Endometrial microvascular endothelial cells (primary cell): ENCODE results near the gene PLEKHJ1. TPM values are rescaled to one million over a fixed set of nuclear protein-coding genes. Genes with fewer than 3 reads are reported as not detected.

Experiments
- in situ Hi-C: cut with HindIII; loops from 2 replicates; pipeline ENCODE4 v1.10.0; 2017; ENCODE audit warnings: low sequenced_read_pairs, low pct_unique_long_range_greater_than_20kb; ENCODE audit errors: inconsistent ontology term
- total RNA-seq: library from RNA; depleted of rRNA; stranded (reverse); fragments of >200 nt; gene quantifications from one replicate; pipeline ENCODE4 v1.2.3, GENCODE V29; 2015; ENCODE audit errors: inconsistent ontology term

Gene PLEKHJ1
- total RNA-seq, 1 donor from 2014 or later: 118 TPM

DNA sequence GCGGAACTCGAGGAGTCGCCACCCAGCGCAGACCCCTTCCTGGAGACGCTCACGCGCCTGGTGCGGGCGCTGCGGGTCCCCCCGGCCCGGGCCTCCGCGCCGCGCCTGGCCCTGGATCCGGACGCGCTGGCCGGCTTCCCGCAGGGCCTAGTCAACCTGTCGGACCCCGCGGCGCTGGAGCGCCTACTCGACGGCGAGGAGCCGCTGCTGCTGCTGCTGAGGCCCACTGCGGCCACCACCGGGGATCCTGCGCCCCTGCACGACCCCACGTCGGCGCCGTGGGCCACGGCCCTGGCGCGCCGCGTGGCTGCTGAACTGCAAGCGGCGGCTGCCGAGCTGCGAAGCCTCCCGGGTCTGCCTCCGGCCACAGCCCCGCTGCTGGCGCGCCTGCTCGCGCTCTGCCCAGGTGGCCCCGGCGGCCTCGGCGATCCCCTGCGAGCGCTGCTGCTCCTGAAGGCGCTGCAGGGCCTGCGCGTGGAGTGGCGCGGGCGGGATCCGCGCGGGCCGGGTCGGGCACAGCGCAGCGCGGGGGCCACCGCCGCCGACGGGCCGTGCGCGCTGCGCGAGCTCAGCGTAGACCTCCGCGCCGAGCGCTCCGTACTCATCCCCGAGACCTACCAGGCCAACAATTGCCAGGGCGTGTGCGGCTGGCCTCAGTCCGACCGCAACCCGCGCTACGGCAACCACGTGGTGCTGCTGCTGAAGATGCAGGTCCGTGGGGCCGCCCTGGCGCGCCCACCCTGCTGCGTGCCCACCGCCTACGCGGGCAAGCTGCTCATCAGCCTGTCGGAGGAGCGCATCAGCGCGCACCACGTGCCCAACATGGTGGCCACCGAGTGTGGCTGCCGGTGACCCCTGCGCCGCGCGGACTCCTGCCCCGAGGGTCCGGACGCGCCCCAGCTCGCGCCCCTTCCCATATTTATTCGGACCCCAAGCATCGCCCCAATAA, 15.3 kb upstream of the PLEKHJ1 start:
- in situ Hi-C loops: no loop called here

DNA sequence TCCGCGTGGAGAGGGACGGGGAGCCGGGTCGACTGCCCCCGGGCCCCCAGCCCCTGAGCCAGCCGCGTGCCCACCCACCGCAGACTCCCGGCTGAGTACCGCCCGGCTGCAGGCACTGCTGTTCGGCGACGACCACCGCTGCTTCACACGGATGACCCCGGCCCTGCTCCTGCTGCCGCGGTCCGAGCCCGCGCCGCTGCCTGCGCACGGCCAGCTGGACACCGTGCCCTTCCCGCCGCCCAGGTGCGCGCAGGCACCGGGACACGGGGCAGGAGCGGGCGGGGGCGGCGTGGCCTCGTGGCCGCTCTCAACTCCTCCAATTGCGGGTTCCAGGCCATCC, 14.6 kb upstream of the PLEKHJ1 start:
- in situ Hi-C loops: no loop called here

DNA sequence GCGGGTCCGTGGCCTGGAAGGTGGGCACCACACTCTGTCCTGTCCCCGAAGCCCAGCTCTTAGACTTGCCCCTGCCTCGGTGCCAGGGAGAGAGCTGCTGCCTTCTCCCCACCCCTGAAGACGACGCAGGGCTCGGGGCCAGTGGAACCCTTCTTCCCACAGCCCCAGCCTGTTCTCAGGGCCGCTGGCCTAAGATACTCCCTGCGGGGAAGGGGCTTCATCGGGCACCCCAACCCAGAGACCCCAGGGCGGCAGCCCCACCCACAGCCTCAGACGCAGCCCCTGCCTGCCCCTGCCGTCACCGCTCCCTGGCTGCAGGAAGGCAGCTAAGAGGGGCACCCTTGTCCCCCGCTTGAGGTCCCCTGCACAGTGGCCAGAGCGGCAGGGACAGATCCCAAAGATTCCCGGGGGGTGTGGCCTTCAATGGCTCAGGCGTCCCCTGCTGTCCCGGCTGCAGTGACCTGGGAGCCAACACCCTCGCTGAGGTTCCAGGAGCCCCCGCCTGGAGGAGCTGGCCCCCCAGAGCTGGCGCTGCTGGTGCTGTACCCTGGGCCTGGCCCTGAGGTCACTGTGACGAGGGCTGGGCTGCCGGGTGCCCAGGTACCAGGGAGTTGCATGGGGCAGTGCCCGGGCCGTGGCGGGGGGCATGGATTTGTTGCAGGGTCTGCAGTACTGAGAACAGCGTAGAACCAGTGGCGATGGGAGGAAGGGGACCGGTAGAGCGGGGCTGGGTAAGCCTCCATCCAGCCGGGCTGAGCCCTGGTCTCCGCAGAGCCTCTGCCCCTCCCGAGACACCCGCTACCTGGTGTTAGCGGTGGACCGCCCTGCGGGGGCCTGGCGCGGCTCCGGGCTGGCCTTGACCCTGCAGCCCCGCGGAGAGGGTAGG, 14.0 kb upstream of the PLEKHJ1 start:
- in situ Hi-C loops: no loop called here

GRCh38 chr19:2249010-2249866, 13.1 kb upstream of the PLEKHJ1 start, which contains the start of gene AMH:
Gene AMH (plus strand): TSS chr19:2249323. CDS start chr19:2249333, 10 bp downstream.
- in situ Hi-C loops: no loop called here

- in situ Hi-C loops: no loop called here
Measured at GRCh38 chr19:2248136-2249009, 12.2 kb upstream of the PLEKHJ1 start.

- in situ Hi-C loops: no loop called here
Measured at GRCh38 chr19:2247433-2248101, 11.4 kb upstream of the PLEKHJ1 start.

DNA sequence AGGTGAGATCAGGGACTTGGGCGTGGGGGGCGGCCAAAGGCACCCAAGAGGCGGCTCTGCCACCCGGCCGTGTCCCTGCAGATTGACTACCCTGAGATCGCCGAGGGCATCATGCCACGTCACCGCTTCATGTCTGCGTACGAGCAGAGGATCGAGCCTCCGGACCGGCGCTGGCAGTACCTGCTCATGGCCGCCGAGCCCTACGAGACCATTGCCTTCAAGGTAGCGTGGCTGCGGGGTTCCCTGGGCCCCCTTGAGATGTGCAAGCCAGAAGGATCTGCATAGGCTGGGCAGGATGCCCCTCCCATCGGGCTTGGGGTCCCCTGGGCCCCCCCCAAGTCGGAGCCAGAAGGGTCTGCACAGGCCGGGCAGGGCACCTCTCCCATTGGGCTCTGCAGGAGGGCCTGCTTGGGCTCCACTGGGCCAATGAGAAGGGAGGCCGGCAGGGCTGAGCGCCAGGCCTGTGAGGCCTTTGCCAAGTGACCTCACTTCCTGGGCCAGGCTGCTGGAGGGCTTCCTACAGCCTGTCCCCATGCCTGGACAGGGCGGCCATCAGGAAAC, 10.8 kb upstream of the PLEKHJ1 start:
- in situ Hi-C loops: no loop called here

DNA sequence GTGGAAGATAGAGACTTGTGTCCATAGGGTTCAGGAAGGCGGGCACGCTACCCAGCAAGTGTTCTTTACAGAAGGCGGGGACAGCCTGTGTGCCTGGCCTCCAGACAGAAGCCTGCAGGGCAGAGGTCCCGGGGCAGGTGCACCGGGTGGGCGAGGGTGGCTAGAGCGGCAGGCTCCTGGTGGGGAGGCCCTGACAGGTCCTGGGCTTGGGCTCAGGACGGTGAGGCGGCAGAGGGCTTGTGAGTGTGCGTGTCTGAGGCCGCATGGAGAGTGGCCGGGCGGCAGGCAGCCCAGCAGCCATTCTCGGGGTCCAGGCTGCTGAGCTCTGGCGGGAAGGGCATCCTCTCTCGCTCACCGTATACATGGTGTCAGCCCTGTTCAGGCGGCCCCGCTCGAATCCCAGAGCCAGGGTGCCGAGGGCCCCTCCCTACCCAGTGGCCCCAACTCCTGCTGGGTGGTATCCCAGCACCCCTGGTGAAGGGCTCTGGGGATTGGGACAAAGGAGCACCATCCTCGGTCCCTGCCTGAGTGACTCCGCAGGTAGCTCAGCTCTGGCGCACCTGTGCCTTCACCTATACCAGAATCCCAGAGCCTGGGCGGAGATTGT, 10.0 kb upstream of the PLEKHJ1 start:
- in situ Hi-C loops: no loop called here

GRCh38 chr19:2245273-2245672, 9.1 kb upstream of the PLEKHJ1 start:
- in situ Hi-C loops: no loop called here

- in situ Hi-C loops: no loop called here
Measured at GRCh38 chr19:2244486-2244885, 8.4 kb upstream of the PLEKHJ1 start.

DNA sequence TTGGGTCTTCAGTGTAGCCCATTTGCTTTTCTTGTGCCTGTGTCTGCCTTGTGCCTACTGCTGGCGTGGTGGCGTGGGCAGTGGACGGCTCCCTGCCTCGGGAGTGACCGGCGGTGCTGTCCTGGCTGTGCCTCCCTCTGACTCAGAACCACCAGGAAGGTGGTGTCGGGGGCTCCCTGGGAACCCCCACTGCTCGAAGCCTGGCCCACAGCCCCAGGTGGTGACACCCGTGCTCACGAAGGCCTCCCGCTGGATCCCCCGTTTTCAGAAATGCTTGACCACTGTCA, 7.9 kb upstream of the PLEKHJ1 start:
- in situ Hi-C loops: no loop called here

DNA sequence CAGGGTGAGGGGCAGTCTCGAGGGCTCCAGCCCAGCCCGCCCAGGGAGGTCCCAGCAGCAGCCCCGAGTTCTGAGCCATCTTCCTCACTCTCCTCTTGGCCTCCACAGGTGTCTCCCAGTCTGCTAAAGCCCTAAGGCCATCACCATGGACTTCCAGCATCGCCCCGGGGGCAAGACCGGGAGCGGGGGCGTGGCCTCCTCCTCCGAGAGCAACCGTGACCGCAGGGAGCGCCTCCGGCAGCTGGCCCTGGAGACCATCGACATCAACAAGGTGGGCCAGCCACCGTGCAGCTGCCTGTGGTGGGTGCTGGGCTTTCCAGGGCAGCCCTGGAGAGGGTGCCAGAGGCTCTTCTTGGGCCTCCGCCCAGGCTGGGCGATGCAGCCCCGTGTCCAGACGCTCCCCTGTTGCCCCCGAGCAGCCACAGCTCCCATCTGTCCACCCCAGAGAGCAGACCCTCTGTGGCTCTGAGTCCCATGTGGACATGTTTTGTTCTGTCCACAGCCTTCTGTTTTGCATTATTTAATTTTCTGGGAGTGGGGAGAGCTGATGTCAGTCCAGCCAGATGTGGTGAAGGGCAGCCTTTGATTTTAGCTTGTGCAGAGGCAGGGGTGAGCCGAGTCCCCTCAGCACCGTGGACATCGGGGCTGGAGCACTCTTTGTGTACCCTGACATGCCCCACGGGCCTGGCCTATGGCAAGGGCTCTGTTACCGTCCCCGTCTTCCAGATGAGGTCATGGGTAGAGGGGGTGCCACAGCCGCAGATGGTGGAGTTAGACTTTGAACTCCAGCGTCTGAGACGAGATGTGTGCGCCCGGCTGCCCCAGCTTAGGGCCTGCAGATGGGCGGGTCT, 7.4 kb upstream of the PLEKHJ1 start:
- in situ Hi-C loops: no loop called here

- in situ Hi-C loops: no loop called here
Measured at GRCh38 chr19:2242816-2243215, 6.7 kb upstream of the PLEKHJ1 start.

DNA sequence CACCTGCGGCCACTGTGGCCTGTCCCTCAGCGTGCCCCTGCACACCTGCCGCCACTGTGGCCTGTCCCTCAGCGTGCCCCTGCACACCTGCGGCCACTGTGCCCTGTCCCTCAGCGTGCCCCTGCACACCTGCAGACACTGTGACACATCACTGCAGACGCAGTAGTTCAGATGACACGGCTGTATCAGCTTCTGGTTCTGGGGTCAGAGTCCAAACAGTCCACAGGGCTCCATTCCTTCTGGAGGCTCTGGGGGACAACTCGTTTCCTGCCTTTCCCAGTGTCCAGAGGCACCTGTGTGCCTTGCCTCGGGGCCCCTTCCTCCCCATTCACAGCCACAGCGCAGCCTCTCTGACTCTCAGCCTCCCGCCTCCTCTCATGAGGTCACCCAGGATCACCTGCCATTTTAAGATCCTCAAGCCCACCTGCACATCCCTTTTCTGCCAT, 6.0 kb upstream of the PLEKHJ1 start:
- in situ Hi-C loops: no loop called here

- in situ Hi-C loops: no loop called here
Measured at GRCh38 chr19:2240881-2241760, 5.0 kb upstream of the PLEKHJ1 start.
